Loucy (cell line): Measurements from ENCODE around the gene PILRB.

Source experiments
- EZH2phosphoT487 ChIP-seq: fragments of 200-600 bp; IDR thresholded peaks from 2 replicates; pipeline ENCODE4 v1.6.1; 2018; ENCODE audit warnings: antibody characterized with exemption, mild to moderate bottlenecking, moderate library complexity, borderline replicate concordance
- TF ChIP-seq, protein P1 (sequence below): fragments of 200-600 bp; sonication (generic); conservative IDR thresholded peaks from 2 replicates; pipeline ENCODE4 v1.5.1; 2014; ENCODE audit warnings: mild to moderate bottlenecking, antibody characterized with exemption, low read length

DNA sequence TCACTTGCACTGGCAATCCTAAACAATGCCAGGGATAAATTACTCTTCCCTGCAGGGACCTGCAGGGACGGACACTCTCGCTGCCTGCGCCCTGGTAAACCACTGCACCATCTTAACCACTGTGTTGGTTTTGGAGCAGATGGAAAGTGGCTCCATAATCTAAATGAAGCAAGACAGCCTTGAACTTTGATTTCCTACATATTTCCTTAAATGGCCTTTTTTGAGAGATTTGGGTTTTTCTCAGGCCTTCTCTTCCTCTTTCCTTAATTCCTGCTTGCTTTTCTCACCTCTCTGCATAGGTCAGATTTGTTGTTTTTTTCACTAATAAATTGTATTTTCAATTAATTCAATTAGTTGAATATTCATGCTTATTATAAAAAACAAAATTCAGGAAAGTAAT, 18.1 kb downstream of the PILRB start:
- TF ChIP-seq, protein P1, sequence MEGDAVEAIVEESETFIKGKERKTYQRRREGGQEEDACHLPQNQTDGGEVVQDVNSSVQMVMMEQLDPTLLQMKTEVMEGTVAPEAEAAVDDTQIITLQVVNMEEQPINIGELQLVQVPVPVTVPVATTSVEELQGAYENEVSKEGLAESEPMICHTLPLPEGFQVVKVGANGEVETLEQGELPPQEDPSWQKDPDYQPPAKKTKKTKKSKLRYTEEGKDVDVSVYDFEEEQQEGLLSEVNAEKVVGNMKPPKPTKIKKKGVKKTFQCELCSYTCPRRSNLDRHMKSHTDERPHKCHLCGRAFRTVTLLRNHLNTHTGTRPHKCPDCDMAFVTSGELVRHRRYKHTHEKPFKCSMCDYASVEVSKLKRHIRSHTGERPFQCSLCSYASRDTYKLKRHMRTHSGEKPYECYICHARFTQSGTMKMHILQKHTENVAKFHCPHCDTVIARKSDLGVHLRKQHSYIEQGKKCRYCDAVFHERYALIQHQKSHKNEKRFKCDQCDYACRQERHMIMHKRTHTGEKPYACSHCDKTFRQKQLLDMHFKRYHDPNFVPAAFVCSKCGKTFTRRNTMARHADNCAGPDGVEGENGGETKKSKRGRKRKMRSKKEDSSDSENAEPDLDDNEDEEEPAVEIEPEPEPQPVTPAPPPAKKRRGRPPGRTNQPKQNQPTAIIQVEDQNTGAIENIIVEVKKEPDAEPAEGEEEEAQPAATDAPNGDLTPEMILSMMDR, result no peak
- TF ChIP-seq EZH2phosphoT487, result no peak
